ENCODE measurements around the gene MADD. TPM values are rescaled to one million over a fixed set of nuclear protein-coding genes. Genes with fewer than 3 reads are reported as not detected.
A peak's percentile ranks its signal among the peaks of the same experiment; 100 is the strongest.

Gene MADD
- total RNA-seq, 2 experiments from 2014 or later: 161 to 178 TPM

DNA sequence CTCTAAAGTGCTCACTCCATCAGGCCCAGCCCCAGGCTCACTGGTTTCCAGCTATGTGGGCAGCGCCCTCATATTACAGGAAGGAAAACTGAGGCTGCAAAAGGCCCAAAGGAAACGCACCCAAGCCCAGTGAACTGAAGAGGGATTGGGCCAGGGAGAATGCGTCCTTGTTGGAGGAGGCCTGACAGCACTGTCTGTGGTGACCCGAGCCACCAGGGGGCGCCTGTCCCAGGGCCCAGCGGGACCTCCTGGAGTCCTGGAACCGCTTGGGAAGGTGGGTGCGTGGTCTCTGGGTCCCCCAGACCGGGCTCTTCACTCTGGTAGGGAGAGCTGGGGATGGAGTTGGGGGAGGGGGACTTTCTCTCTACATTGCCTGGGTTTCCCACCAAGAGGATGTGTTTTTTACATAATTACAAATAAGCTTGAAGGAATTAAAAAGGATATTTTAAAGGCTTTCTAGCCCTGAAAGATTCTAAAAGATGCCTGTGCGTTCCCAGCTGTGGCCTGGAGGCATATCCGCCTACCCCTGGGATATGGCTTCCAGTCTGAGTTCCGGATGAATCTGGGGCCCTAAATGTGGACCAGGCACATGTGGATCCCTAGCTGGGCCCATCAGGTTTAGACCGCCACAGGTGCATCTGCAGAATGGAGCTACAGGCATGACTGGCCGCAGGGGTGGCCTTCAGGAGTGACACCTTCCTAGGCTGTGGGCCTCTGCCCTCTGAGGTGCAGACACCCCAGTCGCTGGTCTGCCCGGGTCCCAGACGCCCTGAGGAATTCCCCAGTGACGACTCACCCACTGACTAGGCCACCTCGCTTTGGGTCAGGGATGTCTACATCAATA is 104.2 kb downstream of the MADD start:
- no peaks in the 10 kb centered on the region for H3K9me3 ChIP-seq (ENCODE audit: control insufficient read depth in 1 of 2, insufficient read depth in 1 of 2, low read length in 2 of 2)
- no peaks in the 10 kb centered on the region for H3K36me3 ChIP-seq (ENCODE audit: insufficient read depth, low read length)
- POLR2A ChIA-PET: interaction anchor here (0.7 to 1.6 kb wide), 9 partner anchors 18 to 52 kb away, joined by 3 to 12 read pairs (median 5); partner anchors contain the start of genes PSMC3 and SLC39A13
- no peaks in the 10 kb centered on the region for H3K27me3 ChIP-seq (ENCODE audit: control insufficient read depth in 1 of 2, insufficient read depth in 2 of 2, low read length in 2 of 2)
- Mint-ChIP-seq H3K27ac (no peak overlapping the region), H3K27me3 (no peaks in the 10 kb centered on the region), H3K9me3 (no peaks in the 10 kb centered on the region), H3K36me3 (ENCODE audit: low read depth) (no peaks in the 10 kb centered on the region), H3K4me1 (ENCODE audit: low read depth) (no peaks in the 10 kb centered on the region), H3K4me3 (no peak overlapping the region)
- H3K4me3 ChIP-seq (ENCODE audit: low read length): no peak overlapping the region
- DNase-seq (peak; percentile 73 to 93 (median 84)), ATAC-seq (ENCODE audit: poor library complexity) (peak; percentile 95)
- intact Hi-C loops (cut with DNase I, micrococcal nuclease): loop anchor here (1.0 to 5.0 kb wide), 6 partner anchors 21 to 478 kb away; partner anchors contain the start of gene SLC39A13 (in 2 of the 2)
- no peak overlapping the region for H3K27ac ChIP-seq (ENCODE audit: low read depth in 1 of 2, low read length in 2 of 2)
- CTCF ChIA-PET: interaction anchor here (0.7 to 6.1 kb wide), 13 partner anchors 10 to 80 kb away, joined by 3 to 43 read pairs (median 4); no protein-coding TSS in a partner anchor
- TF ChIP-seq, protein P1, sequence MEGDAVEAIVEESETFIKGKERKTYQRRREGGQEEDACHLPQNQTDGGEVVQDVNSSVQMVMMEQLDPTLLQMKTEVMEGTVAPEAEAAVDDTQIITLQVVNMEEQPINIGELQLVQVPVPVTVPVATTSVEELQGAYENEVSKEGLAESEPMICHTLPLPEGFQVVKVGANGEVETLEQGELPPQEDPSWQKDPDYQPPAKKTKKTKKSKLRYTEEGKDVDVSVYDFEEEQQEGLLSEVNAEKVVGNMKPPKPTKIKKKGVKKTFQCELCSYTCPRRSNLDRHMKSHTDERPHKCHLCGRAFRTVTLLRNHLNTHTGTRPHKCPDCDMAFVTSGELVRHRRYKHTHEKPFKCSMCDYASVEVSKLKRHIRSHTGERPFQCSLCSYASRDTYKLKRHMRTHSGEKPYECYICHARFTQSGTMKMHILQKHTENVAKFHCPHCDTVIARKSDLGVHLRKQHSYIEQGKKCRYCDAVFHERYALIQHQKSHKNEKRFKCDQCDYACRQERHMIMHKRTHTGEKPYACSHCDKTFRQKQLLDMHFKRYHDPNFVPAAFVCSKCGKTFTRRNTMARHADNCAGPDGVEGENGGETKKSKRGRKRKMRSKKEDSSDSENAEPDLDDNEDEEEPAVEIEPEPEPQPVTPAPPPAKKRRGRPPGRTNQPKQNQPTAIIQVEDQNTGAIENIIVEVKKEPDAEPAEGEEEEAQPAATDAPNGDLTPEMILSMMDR (IDR thresholded peaks at IDR 0.05): peak; percentile 93
- peaks cover 13% of the 10 kb centered on the region for H3K4me1 ChIP-seq (ENCODE audit: insufficient read depth, low read length)

DNA sequence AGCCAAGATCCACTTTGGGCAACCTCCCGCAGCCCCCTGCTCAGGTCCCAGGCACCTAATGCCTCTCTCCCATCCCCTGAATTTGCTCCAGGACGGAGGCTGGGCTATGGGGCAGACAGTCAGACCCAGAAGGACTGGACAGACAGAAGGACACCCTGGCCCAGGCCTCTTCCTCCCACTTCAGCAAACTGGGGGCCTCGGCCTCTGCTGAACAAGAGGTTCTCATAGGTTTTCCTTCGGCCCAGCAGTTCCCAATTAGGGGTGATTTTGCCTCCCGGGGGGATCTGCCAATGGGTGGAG is 104.7 kb downstream of the MADD start:
- TF ChIP-seq, protein P1 (IDR thresholded peaks at IDR 0.05): no peak
- Mint-ChIP-seq H3K27ac (no peak overlapping the region), H3K4me3 (no peak overlapping the region), H3K9me3 (no peaks in the 10 kb centered on the region), H3K36me3 (ENCODE audit: low read depth) (no peaks in the 10 kb centered on the region), H3K4me1 (ENCODE audit: low read depth) (no peaks in the 10 kb centered on the region), H3K27me3 (no peaks in the 10 kb centered on the region)
- Histone ChIP-seq H3K4me3 (ENCODE audit: low read length) (no peak overlapping the region), H3K27ac (ENCODE audit: low read depth in 1 of 2, low read length in 2 of 2) (no peak overlapping the region), H3K4me1 (ENCODE audit: insufficient read depth, low read length) (peaks cover 13% of the 10 kb centered on the region), H3K27me3 (ENCODE audit: control insufficient read depth in 1 of 2, insufficient read depth in 2 of 2, low read length in 2 of 2) (no peaks in the 10 kb centered on the region), H3K9me3 (ENCODE audit: control insufficient read depth in 1 of 2, insufficient read depth in 1 of 2, low read length in 2 of 2) (no peaks in the 10 kb centered on the region), H3K36me3 (ENCODE audit: insufficient read depth, low read length) (no peaks in the 10 kb centered on the region)
- ChIA-PET POLR2A (interaction anchor here (0.7 to 1.6 kb wide), 8 partner anchors 17 to 52 kb away, joined by 3 to 12 read pairs (median 6); partner anchors contain the start of genes PSMC3 and SLC39A13), CTCF (interaction anchor here (0.7 to 6.1 kb wide), 13 partner anchors 11 to 79 kb away, joined by 3 to 43 read pairs (median 4); no protein-coding TSS in a partner anchor)
- DNase-seq (no peak), ATAC-seq (ENCODE audit: poor library complexity) (no peak)
- intact Hi-C loops (cut with DNase I, micrococcal nuclease): loop anchor here (1.0 to 5.0 kb wide), 6 partner anchors 20 to 478 kb away; partner anchors contain the start of gene SLC39A13 (in 2 of the 2)

DNA sequence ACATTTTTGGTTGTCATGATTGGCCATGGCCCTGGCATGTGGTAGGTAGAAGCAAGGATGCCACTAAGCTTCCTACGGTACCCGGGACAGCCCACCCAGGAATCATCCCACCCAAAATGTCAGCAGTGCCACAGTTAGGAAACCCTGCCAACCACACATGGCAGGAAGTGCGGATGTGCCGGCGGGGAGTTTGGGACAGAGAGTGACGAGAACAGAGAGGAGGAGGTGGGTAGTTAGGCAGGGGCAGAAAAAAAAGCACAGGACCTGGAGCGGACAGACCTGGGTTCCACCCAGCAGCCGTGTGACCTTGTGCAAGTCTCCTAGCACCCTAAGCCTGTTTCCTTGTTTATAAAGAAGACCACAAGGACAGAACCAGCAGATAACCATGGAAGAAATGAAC is 105.1 kb downstream of the MADD start:
- H3K9me3 Mint-ChIP-seq: no peaks in the 10 kb centered on the region
- CTCF ChIA-PET: interaction anchor here (1.0 to 6.1 kb wide), 4 partner anchors 19 to 36 kb away, joined by 10 to 43 read pairs (median 12); no protein-coding TSS in a partner anchor
- no peaks in the 10 kb centered on the region for H3K27me3 ChIP-seq (ENCODE audit: control insufficient read depth in 1 of 2, insufficient read depth in 2 of 2, low read length in 2 of 2)
- H3K27ac ChIP-seq (ENCODE audit: low read depth in 1 of 2, low read length in 2 of 2): no peak overlapping the region
- no peaks in the 10 kb centered on the region for H3K9me3 ChIP-seq (ENCODE audit: control insufficient read depth in 1 of 2, insufficient read depth in 1 of 2, low read length in 2 of 2)
- no peak for DNase-seq
- no peaks in the 10 kb centered on the region for H3K36me3 Mint-ChIP-seq (ENCODE audit: low read depth)
- no peaks in the 10 kb centered on the region for H3K4me1 Mint-ChIP-seq (ENCODE audit: low read depth)
- peaks cover 13% of the 10 kb centered on the region for H3K4me1 ChIP-seq (ENCODE audit: insufficient read depth, low read length)
- H3K4me3 Mint-ChIP-seq: no peak overlapping the region
- TF ChIP-seq, protein P1 (IDR thresholded peaks at IDR 0.05): no peak
- POLR2A ChIA-PET: interaction anchor here (1.0 to 1.2 kb wide), 2 partner anchors 25 to 37 kb away, joined by 11 to 12 read pairs; no protein-coding TSS in a partner anchor
- no peak for ATAC-seq (ENCODE audit: poor library complexity)
- H3K4me3 ChIP-seq (ENCODE audit: low read length): no peak overlapping the region
- H3K36me3 ChIP-seq (ENCODE audit: insufficient read depth, low read length): no peaks in the 10 kb centered on the region
- intact Hi-C loops (cut with DNase I, micrococcal nuclease): loop anchor here (2.0 kb wide), 3 partner anchors 20 to 80 kb away; no protein-coding TSS in a partner anchor
- H3K27me3 Mint-ChIP-seq: no peaks in the 10 kb centered on the region
- no peak overlapping the region for H3K27ac Mint-ChIP-seq
